ENCODE data around the gene IDH3A. TPM values are rescaled to one million over a fixed set of nuclear protein-coding genes. Genes with fewer than 3 reads are reported as not detected.

Gene IDH3A
- total RNA-seq, 1 experiment from 2014 or later = 115 TPM

DNA sequence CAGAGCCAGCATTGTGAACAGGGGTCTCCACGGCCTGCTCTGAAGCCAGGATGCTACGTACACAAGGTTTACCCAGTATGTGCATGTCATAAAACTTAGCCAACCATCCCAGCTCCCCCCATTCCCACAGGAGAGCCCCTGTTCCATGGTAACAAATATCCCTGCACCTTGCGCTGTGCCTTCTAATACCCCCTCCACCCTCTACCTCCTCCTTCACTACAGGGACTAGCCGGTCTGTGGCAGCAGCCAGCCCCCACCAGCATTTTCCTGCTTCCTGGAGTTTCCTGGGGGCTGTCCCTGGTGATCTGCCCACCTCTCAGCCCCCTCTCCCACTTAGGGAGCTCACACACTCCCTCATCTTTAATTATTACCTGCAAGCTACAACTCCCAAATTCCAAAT lies 64.8 kb downstream of the IDH3A start (continued):
- no peak for TF ChIP-seq MAX (IDR thresholded peaks at IDR 0.05)

DNA sequence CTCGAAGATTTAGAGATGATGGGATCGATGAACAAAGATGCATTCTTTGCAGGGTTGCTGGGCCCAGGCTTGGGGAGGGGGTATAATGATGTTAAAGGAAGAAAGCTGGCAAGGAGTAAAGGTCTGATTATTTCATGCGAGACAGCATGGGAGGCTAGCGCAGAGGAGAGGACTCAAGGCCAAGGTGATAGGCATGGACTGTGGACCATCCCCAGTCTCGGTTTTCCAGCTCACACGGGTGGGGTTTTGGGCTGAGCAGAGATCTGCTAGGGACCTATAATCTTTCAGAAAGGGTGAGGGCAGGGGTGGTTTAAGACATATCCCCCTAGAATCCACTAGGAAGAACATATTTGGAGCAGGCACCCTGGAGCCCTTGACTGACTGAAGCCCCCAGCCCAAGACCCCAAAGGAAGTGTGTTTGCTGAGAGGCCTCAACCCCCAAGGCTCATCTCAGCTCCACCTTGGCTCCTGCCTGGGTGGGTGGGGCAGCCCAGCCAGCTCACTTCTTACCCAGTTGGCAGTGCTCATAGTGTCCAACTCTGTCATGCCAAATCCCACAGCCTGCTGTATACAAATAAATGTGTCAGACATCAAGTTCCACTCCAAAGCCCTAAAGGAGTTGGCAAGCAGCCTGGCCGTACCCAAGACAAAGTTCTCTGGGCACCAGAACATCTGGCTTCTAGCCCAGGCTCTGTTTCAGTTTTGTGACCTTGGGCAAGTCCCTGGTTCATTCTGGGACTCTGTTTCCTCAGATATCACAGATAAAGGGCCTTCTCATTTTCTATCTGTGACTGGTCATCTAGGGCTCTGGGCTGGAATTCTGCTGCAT lies 67.3 kb downstream of the IDH3A start:
- no peaks in the 10 kb centered on the region for H3K79me2 ChIP-seq (ENCODE audit: insufficient read depth, low read length)
- H3K27me3 ChIP-seq (ENCODE audit: insufficient read depth, low read length) = no peaks in the 10 kb centered on the region
- DNase-seq (ENCODE audit: low read depth, low spot score) (no peak), ATAC-seq (no peak)
- TF ChIP-seq SP1 (IDR thresholded peaks at IDR 0.05; ENCODE audit: low read depth) (peak; percentile 42; the same call in 1 of the 2 replicates), TCF7L2 (IDR thresholded peaks at IDR 0.05; ENCODE audit: borderline replicate concordance, extremely low read depth, insufficient read depth, insufficient read length) (no peak), EGR1 (IDR thresholded peaks at IDR 0.05; ENCODE audit: low read depth) (no peak)
- no peak overlapping the region for H3K4me3 ChIP-seq (replicated peaks in 1 of 2; ENCODE audit: low read depth in 1 of 2, low read length in 2 of 2)
- peak overlapping the region; percentile 29; the same call in 1 of the 2 replicates for H3K4me2 ChIP-seq (ENCODE audit: low read length)
- no TSS peak for BruUV-seq (replicated peaks)
- RAD21 ChIA-PET (ENCODE audit: low non-redundant PET in 1 of 2, low total read pairs in 2 of 2, uncharacterized antibody in 2 of 2, unreplicated experiment in 2 of 2) = no interaction called here
- CTCF ChIA-PET = interaction anchor here (1.0 kb wide), 1 partner anchor 21 kb away, joined by 3 read pairs; no protein-coding TSS in a partner anchor
- POLR2A ChIA-PET = no interaction called here
- H3K9ac ChIP-seq (ENCODE audit: low read length) = no peak overlapping the region
- peaks cover 32 to 63% of the 10 kb centered on the region in 2 experiments for H3K4me1 ChIP-seq (ENCODE audit: control insufficient read depth in 1 of 2, insufficient read depth in 2 of 2, low read length in 2 of 2)
- H3K36me3 ChIP-seq (ENCODE audit: control insufficient read depth in 1 of 2, insufficient read depth in 2 of 2, low read length in 2 of 2) = no peaks in the 10 kb centered on the region
- no peaks in the 10 kb centered on the region for H3K9me2 ChIP-seq (ENCODE audit: insufficient read depth)
- H3K27ac ChIP-seq (ENCODE audit: low read depth, low read length) = no peak overlapping the region
- no peaks in the 10 kb centered on the region for H4K20me1 ChIP-seq (ENCODE audit: insufficient read depth)
- no peaks in the 10 kb centered on the region for H3K9me3 ChIP-seq (ENCODE audit: control insufficient read depth in 1 of 2, insufficient read depth in 1 of 2, low read depth in 1 of 2, low read length in 2 of 2)
- no peak overlapping the region for H2AFZ ChIP-seq (ENCODE audit: low read depth, low read length, poor library complexity, severe bottlenecking)
- intact Hi-C loops (cut with micrococcal nuclease) = no loop called here

- Histone ChIP-seq H3K27ac (ENCODE audit: low read depth, low read length) (no peak overlapping the region), H3K9me2 (ENCODE audit: insufficient read depth) (no peaks in the 10 kb centered on the region), H3K79me2 (ENCODE audit: insufficient read depth, low read length) (no peaks in the 10 kb centered on the region), H3K36me3 (ENCODE audit: control insufficient read depth in 1 of 2, insufficient read depth in 2 of 2, low read length in 2 of 2) (no peaks in the 10 kb centered on the region), H3K4me2 (ENCODE audit: low read length) (no peak overlapping the region), H3K9ac (ENCODE audit: low read length) (no peak overlapping the region), H3K4me1 (ENCODE audit: control insufficient read depth in 1 of 2, insufficient read depth in 2 of 2, low read length in 2 of 2) (peaks cover 10 to 23% of the 10 kb centered on the region in 2 experiments), H3K9me3 (ENCODE audit: control insufficient read depth in 1 of 2, insufficient read depth in 1 of 2, low read depth in 1 of 2, low read length in 2 of 2) (no peaks in the 10 kb centered on the region), H4K20me1 (ENCODE audit: insufficient read depth) (no peaks in the 10 kb centered on the region), H2AFZ (ENCODE audit: low read depth, low read length, poor library complexity, severe bottlenecking) (no peak overlapping the region), H3K4me3 (replicated peaks in 1 of 2; ENCODE audit: low read depth in 1 of 2, low read length in 2 of 2) (no peak overlapping the region), H3K27me3 (ENCODE audit: insufficient read depth, low read length) (no peaks in the 10 kb centered on the region)
- ChIA-PET POLR2A (no interaction called here), RAD21 (ENCODE audit: low non-redundant PET in 1 of 2, low total read pairs in 2 of 2, uncharacterized antibody in 2 of 2, unreplicated experiment in 2 of 2) (no interaction called here), CTCF (no interaction called here)
- no peak for DNase-seq (ENCODE audit: low read depth, low spot score)
- TF ChIP-seq POLR2A (IDR thresholded peaks at IDR 0.05; ENCODE audit: borderline replicate concordance, extremely low read depth, insufficient read depth, insufficient read length) = no peak
- TF ChIP-seq CEBPB (IDR thresholded peaks at IDR 0.05; ENCODE audit: low read depth) = no peak
- no peak for TF ChIP-seq ZFX (IDR thresholded peaks at IDR 0.05)
- no peak for TF ChIP-seq EGR1 (IDR thresholded peaks at IDR 0.05; ENCODE audit: low read depth)
- TF ChIP-seq POLR2AphosphoS5 (IDR thresholded peaks at IDR 0.05; ENCODE audit: low read depth, low read length) = no peak
- no peak for TF ChIP-seq RAD21 (IDR thresholded peaks at IDR 0.05; ENCODE audit: low read depth)
- no peak for TF ChIP-seq JUND (IDR thresholded peaks at IDR 0.05)
- no peak for TF ChIP-seq ZNF274 (IDR thresholded peaks at IDR 0.05; ENCODE audit: low read depth, low read length)
- TF ChIP-seq, protein P1, sequence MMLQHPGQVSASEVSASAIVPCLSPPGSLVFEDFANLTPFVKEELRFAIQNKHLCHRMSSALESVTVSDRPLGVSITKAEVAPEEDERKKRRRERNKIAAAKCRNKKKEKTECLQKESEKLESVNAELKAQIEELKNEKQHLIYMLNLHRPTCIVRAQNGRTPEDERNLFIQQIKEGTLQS (IDR thresholded peaks at IDR 0.05) = no peak
- TF ChIP-seq MAX (IDR thresholded peaks at IDR 0.05) = no peak
- TF ChIP-seq YY1 (IDR thresholded peaks at IDR 0.05; ENCODE audit: extremely low read depth, insufficient replicate concordance, low read depth, low read length) = no peak
- no peak for ATAC-seq
- BruUV-seq (replicated peaks) = no TSS peak
- intact Hi-C loops (cut with micrococcal nuclease) = no loop called here
Observed at GRCh38 chr15:78220713-78221112, 71.6 kb downstream of the IDH3A start.
